GM12891 (cell line): ENCODE results near the gene JPH3.

Experiments
- PAX5 ChIP-seq: IDR thresholded peaks from 2 replicates; pipeline ENCODE4 v1.6.1; 2011; ENCODE audit warnings: low read length, moderate library complexity, mild to moderate bottlenecking; ENCODE audit not compliant: insufficient read depth, severe bottlenecking
- POLR2A ChIP-seq: IDR thresholded peaks from 2 replicates; pipeline ENCODE4 v1.6.1; 2011; ENCODE audit warnings: low read depth, low read length, control low read depth
- POLR2AphosphoS5 ChIP-seq: IDR thresholded peaks from 2 replicates; pipeline ENCODE4 v1.6.1; 2011; ENCODE audit warnings: low read depth, low read length, control low read depth
- POU2F2 ChIP-seq: IDR thresholded peaks from 2 replicates; pipeline ENCODE4 v1.6.1; 2011; ENCODE audit warnings: low read depth, mild to moderate bottlenecking, control low read depth, low read length, moderate library complexity
- SPI1 ChIP-seq: IDR thresholded peaks from 2 replicates; pipeline ENCODE4 v1.6.1; 2011; ENCODE audit warnings: low read depth, low read length, control low read depth
- TAF1 ChIP-seq: IDR thresholded peaks from 2 replicates; pipeline ENCODE4 v1.6.1; 2011; ENCODE audit warnings: low read depth, low read length, control low read depth

- no peak for TF ChIP-seq POLR2A
- TF ChIP-seq POLR2AphosphoS5, result no peak
- TF ChIP-seq SPI1, result no peak
- no peak for TF ChIP-seq PAX5
- TF ChIP-seq TAF1, result no peak
- no peak for TF ChIP-seq POU2F2
Observed at GRCh38 chr16:87583453-87584131, 18.7 kb upstream of the JPH3 start.
